Measurements from ENCODE around the gene CAMTA1. TPM values are rescaled to one million over a fixed set of nuclear protein-coding genes. Genes with fewer than 3 reads are reported as not detected.
A peak's percentile ranks its signal among the peaks of the same experiment; 100 is the strongest.

Gene CAMTA1
- total and polyA plus RNA-seq, 9 of the 15 experiments (the other 6 are each of a cell fraction or from before 2014, with no cell fraction given), result 43.9 to 161 (median 65.9) TPM

DNA sequence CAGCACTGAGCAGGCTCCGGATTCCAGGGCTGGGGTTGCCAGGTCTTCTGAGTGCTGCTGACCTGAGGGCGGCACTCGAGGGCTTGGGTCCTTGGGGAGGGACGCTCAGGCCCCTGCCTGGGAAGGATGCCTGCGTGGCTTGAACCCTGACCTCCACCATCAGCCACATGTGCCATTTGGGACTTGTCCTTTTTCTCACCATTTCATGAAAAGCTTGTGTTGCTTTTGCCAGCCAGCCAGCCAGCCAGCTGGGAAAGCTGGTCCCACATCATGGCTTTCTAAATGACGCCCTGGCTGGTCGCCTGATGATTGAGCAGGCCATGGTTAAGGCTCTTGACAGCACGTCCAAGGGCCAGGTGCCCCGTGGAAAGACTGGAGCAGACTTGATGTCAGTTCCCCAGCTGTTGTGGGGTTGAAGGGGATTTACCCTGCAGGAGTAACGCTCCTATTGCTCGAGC, 168.7 kb downstream of the CAMTA1 start:
- H2AFZ ChIP-seq (ENCODE audit: low read depth, low read length), result no peak overlapping the region
- H3K9me1 ChIP-seq (ENCODE audit: control insufficient read depth, insufficient read depth, low read length), result no peaks in the 10 kb centered on the region
- CTCF ChIA-PET (ENCODE audit: low intra/inter-chr PET ratio), result interaction anchor here (0.6 kb wide), 1 partner anchor 1440 kb away, joined by 3 read pairs; no protein-coding TSS in a partner anchor
- H3K27me3 ChIP-seq (ENCODE audit: control insufficient read depth in 2 of 2, insufficient read depth in 2 of 2, low read length in 2 of 2), result peaks cover 42 to 86% of the 10 kb centered on the region in 2 experiments
- POLR2A ChIA-PET, result interaction anchor here (0.7 to 1.8 kb wide), 2 partner anchors 9 to 110 kb away, joined by 3 to 8 read pairs; no protein-coding TSS in a partner anchor
- BruUV-seq (replicated peaks), result no TSS peak
- peak; percentile 54 for ATAC-seq
- H3K9me3 ChIP-seq (replicated peaks; ENCODE audit: control insufficient read depth, insufficient read depth, low read depth, low read length), result no peaks in the 10 kb centered on the region
- no peaks in the 10 kb centered on the region for H3K36me3 ChIP-seq (ENCODE audit: control insufficient read depth, insufficient read depth, low read length)
- H3K9ac ChIP-seq (ENCODE audit: insufficient read depth in 1 of 2, low read depth in 2 of 2, low read length in 2 of 2), result no peak overlapping the region
- intact Hi-C loops (cut with micrococcal nuclease), result no loop called here
- TF ChIP-seq DACH1 (IDR thresholded peaks at IDR 0.05; ENCODE audit: partially characterized antibody) (no peak), CBX5 (IDR thresholded peaks at IDR 0.05; ENCODE audit: borderline replicate concordance, low read depth) (no peak), ZNF175 (CRISPR knock-in tag; IDR thresholded peaks at IDR 0.05; ENCODE audit: low read depth) (no peak), NRF1 (conservative IDR thresholded peaks at IDR 0.05 in 1 of 2, IDR thresholded peaks at IDR 0.05 in 1 of 2) (no peak; a peak in 1 of 4 replicates), CAMTA2 (CRISPR knock-in tag; conservative IDR thresholded peaks at IDR 0.05) (no peak), ZNF274 (IDR thresholded peaks at IDR 0.05; ENCODE audit: borderline replicate concordance, low read depth, low read length) (no peak), SPI1 (IDR thresholded peaks at IDR 0.05; ENCODE audit: borderline replicate concordance, low read depth, low read length) (peak; percentile 43; the same call in 1 of the 2 replicates), ZNF263 (CRISPR knock-in tag; IDR thresholded peaks at IDR 0.05; ENCODE audit: borderline replicate concordance) (no peak), EHMT2 (IDR thresholded peaks at IDR 0.05) (no peak), ZFP1 (CRISPR knock-in tag; IDR thresholded peaks at IDR 0.05) (no peak), RBM14 (IDR thresholded peaks at IDR 0.05; ENCODE audit: borderline replicate concordance, insufficient read depth, low read depth, low read length) (no peak), MEF2A (IDR thresholded peaks at IDR 0.05; ENCODE audit: control insufficient read depth, low read depth, low read length) (no peak), NFIC (IDR thresholded peaks at IDR 0.05) (no peak), RAD21 (CRISPR knock-in tag; conservative IDR thresholded peaks at IDR 0.05 in 1 of 2, IDR thresholded peaks at IDR 0.05 in 1 of 2) (peak in 1 of 2 experiments; percentile 25; a peak in 2 of 4 replicates), CTBP1 (IDR thresholded peaks at IDR 0.05; ENCODE audit: borderline replicate concordance) (peak; percentile 46; the same call in 1 of the 2 replicates), NR2C1 (IDR thresholded peaks at IDR 0.05) (peak; percentile 52; the same call in 1 of the 2 replicates), NR2C1 (tag; IDR thresholded peaks at IDR 0.05) (peak; percentile 55; the same call in 1 of the 2 replicates)
- TF ChIP-seq, protein P1, sequence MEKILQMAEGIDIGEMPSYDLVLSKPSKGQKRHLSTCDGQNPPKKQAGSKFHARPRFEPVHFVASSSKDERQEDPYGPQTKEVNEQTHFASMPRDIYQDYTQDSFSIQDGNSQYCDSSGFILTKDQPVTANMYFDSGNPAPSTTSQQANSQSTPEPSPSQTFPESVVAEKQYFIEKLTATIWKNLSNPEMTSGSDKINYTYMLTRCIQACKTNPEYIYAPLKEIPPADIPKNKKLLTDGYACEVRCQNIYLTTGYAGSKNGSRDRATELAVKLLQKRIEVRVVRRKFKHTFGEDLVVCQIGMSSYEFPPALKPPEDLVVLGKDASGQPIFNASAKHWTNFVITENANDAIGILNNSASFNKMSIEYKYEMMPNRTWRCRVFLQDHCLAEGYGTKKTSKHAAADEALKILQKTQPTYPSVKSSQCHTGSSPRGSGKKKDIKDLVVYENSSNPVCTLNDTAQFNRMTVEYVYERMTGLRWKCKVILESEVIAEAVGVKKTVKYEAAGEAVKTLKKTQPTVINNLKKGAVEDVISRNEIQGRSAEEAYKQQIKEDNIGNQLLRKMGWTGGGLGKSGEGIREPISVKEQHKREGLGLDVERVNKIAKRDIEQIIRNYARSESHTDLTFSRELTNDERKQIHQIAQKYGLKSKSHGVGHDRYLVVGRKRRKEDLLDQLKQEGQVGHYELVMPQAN (IDR thresholded peaks at IDR 0.05; ENCODE audit: borderline replicate concordance), result no peak
- TF ChIP-seq, protein P2, sequence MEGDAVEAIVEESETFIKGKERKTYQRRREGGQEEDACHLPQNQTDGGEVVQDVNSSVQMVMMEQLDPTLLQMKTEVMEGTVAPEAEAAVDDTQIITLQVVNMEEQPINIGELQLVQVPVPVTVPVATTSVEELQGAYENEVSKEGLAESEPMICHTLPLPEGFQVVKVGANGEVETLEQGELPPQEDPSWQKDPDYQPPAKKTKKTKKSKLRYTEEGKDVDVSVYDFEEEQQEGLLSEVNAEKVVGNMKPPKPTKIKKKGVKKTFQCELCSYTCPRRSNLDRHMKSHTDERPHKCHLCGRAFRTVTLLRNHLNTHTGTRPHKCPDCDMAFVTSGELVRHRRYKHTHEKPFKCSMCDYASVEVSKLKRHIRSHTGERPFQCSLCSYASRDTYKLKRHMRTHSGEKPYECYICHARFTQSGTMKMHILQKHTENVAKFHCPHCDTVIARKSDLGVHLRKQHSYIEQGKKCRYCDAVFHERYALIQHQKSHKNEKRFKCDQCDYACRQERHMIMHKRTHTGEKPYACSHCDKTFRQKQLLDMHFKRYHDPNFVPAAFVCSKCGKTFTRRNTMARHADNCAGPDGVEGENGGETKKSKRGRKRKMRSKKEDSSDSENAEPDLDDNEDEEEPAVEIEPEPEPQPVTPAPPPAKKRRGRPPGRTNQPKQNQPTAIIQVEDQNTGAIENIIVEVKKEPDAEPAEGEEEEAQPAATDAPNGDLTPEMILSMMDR (IDR thresholded peaks at IDR 0.05 in 2 of 3, conservative IDR thresholded peaks at IDR 0.05 in 1 of 3; ENCODE audit: insufficient read depth in 2 of 3, low read depth in 1 of 3, low read length in 3 of 3), result peak in 2 of 3 experiments; percentile 14 to 25; a peak in 1 of 6 replicates
- no peak for DNase-seq (ENCODE audit: extremely low read depth in 1 of 4, low spot score in 3 of 4)
- 3% methylated on average over 11 of the region's 11 CpGs for WGBS (ENCODE audit: insufficient coverage, low coverage, missing lambda C conversion rate)
- no peaks in the 10 kb centered on the region for H3K79me2 ChIP-seq (ENCODE audit: control insufficient read depth, insufficient read depth, low read length)
- FAIRE-seq, result no peak
- H3K4me1 ChIP-seq (replicated peaks in 1 of 2; ENCODE audit: control insufficient read depth in 2 of 2, insufficient read depth in 2 of 2, low read length in 2 of 2), result peaks cover 0 to 3% of the 10 kb centered on the region in 2 experiments; a peak in 3 of 5 replicates
- no peak overlapping the region for H3K4me3 ChIP-seq
- no peak overlapping the region for H3K4me2 ChIP-seq (ENCODE audit: insufficient read depth, low read length)
- peaks cover 19% of the 10 kb centered on the region for H4K20me1 ChIP-seq (replicated peaks; ENCODE audit: control insufficient read depth, insufficient read depth, low read length)
- in situ Hi-C loops (cut with MboI), result no loop called here
- no peak overlapping the region for H3K27ac ChIP-seq (ENCODE audit: extremely low read depth, low read depth, low read length)
